ENCODE data around the gene LKAAEAR1. TPM values are rescaled to one million over a fixed set of nuclear protein-coding genes. Genes with fewer than 3 reads are reported as not detected.

LKAAEAR1 gene
- total and polyA plus RNA-seq, 2 of the 4 experiments (the other 2 are of a cell fraction): 0.21 TPM; not detected in 1

DNA sequence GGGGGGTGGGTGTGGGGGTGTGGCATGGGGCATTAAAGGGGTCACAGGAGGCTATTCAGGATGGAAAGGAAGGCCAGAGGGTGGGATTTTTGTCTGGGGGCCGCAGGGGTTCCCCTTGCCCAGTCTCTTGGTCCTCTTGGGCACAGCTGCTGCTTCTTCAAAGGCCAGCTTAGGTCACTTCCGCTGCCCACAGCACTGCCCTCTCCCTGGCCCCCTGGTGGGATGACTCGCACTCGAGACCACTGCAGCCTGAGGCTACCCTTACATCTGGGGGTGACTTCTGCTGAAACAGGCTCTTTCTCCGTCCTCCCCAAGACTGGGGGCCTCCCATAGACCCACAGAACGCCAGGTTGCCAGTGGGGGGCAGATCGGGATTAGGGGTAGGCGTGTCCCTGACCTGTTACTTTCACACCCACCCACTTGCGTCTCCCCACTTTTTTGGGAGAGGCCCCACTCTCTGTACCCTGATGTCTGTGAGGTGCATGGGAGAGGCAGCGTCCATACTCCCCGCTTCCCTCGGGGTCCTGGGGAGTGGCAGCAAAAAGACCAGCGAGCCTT, 1.3 kb downstream of the LKAAEAR1 start:
- DNase-seq (no peak), ATAC-seq (ENCODE audit: low read depth) (no peak)
- no peak overlapping the region for H3K56ac ChIP-seq (ENCODE audit: extremely low read depth, insufficient read depth, low read length)
- ChIA-PET POLR2A (ENCODE audit: unreplicated experiment) (no interaction called here), CTCF (interaction anchor here (1.1 kb wide), 3 partner anchors 33 to 178 kb away, joined by 3 to 6 read pairs (median 4); no protein-coding TSS in a partner anchor)
- no peak overlapping the region for H3K4ac ChIP-seq (ENCODE audit: low read depth, low read length)
- H2BK120ac ChIP-seq (ENCODE audit: low read depth, low read length): no peak overlapping the region
- peak overlapping the region; percentile 81 for H3K4me2 ChIP-seq (ENCODE audit: low read depth, low read length)
- BruUV-seq (replicated peaks): no TSS peak
- peaks cover 15% of the 10 kb centered on the region for H4K20me1 ChIP-seq (ENCODE audit: insufficient read depth, low read length)
- H4K5ac ChIP-seq (ENCODE audit: low read depth, low read length): no peak overlapping the region
- dilution Hi-C loops (cut with HindIII; ENCODE audit: low sequenced_read_pairs, unreplicated experiment) (no loop called here), in situ Hi-C loops (cut with MboI; ENCODE audit: low sequenced_read_pairs) (no loop called here), intact Hi-C loops (cut with micrococcal nuclease) (loop anchor here (1.0 kb wide), 1 partner anchor 37 kb away; no protein-coding TSS in a partner anchor)
- WGBS, 2 experiments (ENCODE audit: extremely low coverage in 2 of 2, insufficient read length in 1 of 2): no CpG with 5 or more reads among the region's 13 CpGs
- H3K4me3 ChIP-seq (ENCODE audit: insufficient read depth, low read depth, low read length): peak overlapping the region; percentile 63; the same call in 1 of the 2 replicates
- no peak overlapping the region for H4K91ac ChIP-seq (ENCODE audit: insufficient read depth, low read depth, low read length)
- H4K8ac ChIP-seq (ENCODE audit: low read depth in 2 of 2, low read length in 2 of 2): no peak overlapping the region
- no peaks in the 10 kb centered on the region for H3K9me1 ChIP-seq (ENCODE audit: insufficient read depth, low read length)
- TF ChIP-seq CEBPB (IDR thresholded peaks at IDR 0.05; ENCODE audit: low read depth, low read length) (no peak), MXI1 (IDR thresholded peaks at IDR 0.05; ENCODE audit: borderline replicate concordance, low read depth, low read length) (no peak), RCOR1 (IDR thresholded peaks at IDR 0.05; ENCODE audit: insufficient replicate concordance, low read length) (no peak), POLR2A (IDR thresholded peaks at IDR 0.05; ENCODE audit: low read depth, low read length) (no peak), ELK1 (IDR thresholded peaks at IDR 0.05; ENCODE audit: borderline replicate concordance, low read depth, low read length) (no peak), BHLHE40 (IDR thresholded peaks at IDR 0.05; ENCODE audit: low read depth, low read length) (no peak), NFE2L2 (IDR thresholded peaks at IDR 0.05; ENCODE audit: low read depth, low read length) (no peak), RAD21 (IDR thresholded peaks at IDR 0.05; ENCODE audit: low read length) (no peak), MAZ (IDR thresholded peaks at IDR 0.05; ENCODE audit: borderline replicate concordance, low read depth, low read length) (no peak), CHD1 (IDR thresholded peaks at IDR 0.05; ENCODE audit: low read depth, low read length) (no peak), SMC3 (IDR thresholded peaks at IDR 0.05; ENCODE audit: low read depth, low read length) (no peak), RFX5 (IDR thresholded peaks at IDR 0.05; ENCODE audit: low read depth, low read length) (no peak), USF2 (IDR thresholded peaks at IDR 0.05; ENCODE audit: low read depth, low read length) (no peak), FOS (IDR thresholded peaks at IDR 0.05; ENCODE audit: low read depth, low read length) (no peak)
- TF ChIP-seq, protein P1, sequence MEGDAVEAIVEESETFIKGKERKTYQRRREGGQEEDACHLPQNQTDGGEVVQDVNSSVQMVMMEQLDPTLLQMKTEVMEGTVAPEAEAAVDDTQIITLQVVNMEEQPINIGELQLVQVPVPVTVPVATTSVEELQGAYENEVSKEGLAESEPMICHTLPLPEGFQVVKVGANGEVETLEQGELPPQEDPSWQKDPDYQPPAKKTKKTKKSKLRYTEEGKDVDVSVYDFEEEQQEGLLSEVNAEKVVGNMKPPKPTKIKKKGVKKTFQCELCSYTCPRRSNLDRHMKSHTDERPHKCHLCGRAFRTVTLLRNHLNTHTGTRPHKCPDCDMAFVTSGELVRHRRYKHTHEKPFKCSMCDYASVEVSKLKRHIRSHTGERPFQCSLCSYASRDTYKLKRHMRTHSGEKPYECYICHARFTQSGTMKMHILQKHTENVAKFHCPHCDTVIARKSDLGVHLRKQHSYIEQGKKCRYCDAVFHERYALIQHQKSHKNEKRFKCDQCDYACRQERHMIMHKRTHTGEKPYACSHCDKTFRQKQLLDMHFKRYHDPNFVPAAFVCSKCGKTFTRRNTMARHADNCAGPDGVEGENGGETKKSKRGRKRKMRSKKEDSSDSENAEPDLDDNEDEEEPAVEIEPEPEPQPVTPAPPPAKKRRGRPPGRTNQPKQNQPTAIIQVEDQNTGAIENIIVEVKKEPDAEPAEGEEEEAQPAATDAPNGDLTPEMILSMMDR (conservative IDR thresholded peaks at IDR 0.05; ENCODE audit: low read depth, low read length): no peak
- no peak overlapping the region for H3K18ac ChIP-seq (ENCODE audit: low read depth, low read length)
- H3K9me3 ChIP-seq (ENCODE audit: control insufficient read depth, insufficient read depth, low read length): peaks cover 8% of the 10 kb centered on the region; the same call in 1 of the 2 replicates
- peaks cover 6 to 8% of the 10 kb centered on the region in 2 experiments; a peak in 3 of 4 replicates for H3K79me1 ChIP-seq (ENCODE audit: low read depth in 1 of 2, low read length in 2 of 2)
- H3K36me3 ChIP-seq (ENCODE audit: control insufficient read depth, insufficient read depth, low read length): no peaks in the 10 kb centered on the region
- no peak overlapping the region for H2AK5ac ChIP-seq (ENCODE audit: low read depth, low read length)
- no peak overlapping the region for H3K9ac ChIP-seq (ENCODE audit: low read depth, low read length)
- no peak overlapping the region for H3K14ac ChIP-seq (replicated peaks; ENCODE audit: low read depth, low read length)
- peaks cover 46% of the 10 kb centered on the region for H3K27me3 ChIP-seq (ENCODE audit: control insufficient read depth, insufficient read depth, low read length)
- no peak overlapping the region for H3K27ac ChIP-seq (ENCODE audit: insufficient read depth, low read length)
- no peak overlapping the region for H2BK15ac ChIP-seq (ENCODE audit: low read depth, low read length)
- H3K4me1 ChIP-seq (ENCODE audit: control insufficient read depth, insufficient read depth, low read length): peaks cover 17% of the 10 kb centered on the region
- H3K23ac ChIP-seq (ENCODE audit: low read depth, low read length): no peak overlapping the region
- no peak overlapping the region for H2AK9ac ChIP-seq (replicated peaks; ENCODE audit: low read depth, low read length, poor library complexity)
- H2BK5ac ChIP-seq (ENCODE audit: low read depth, low read length, poor library complexity, severe bottlenecking): no peak overlapping the region
- H2BK20ac ChIP-seq (ENCODE audit: low read depth, low read length): no peak overlapping the region
- peak overlapping the region; percentile 91 for H2AFZ ChIP-seq (replicated peaks; ENCODE audit: low read length, poor library complexity)
